HFFc6 (cell line): ENCODE results near the gene SLC49A3. TPM values are rescaled to one million over a fixed set of nuclear protein-coding genes. Genes with fewer than 3 reads are reported as not detected.

Source experiments
- DNase-seq: peaks from one replicate; pipeline ENCODE4 v3.0.0-alpha.2; 2018
- H3K27ac Mint-ChIP-seq: 2 replicates; pipeline ENCODE4 v1.8.0; 2020; ENCODE audit warnings: mild to moderate bottlenecking, mixed read lengths
- H3K27me3 Mint-ChIP-seq: 2 replicates; pipeline ENCODE4 v1.8.0; 2021; ENCODE audit warnings: mild to moderate bottlenecking, moderate library complexity, mixed read lengths; ENCODE audit not compliant: insufficient read depth
- H3K36me3 Mint-ChIP-seq: 2 replicates; pipeline ENCODE4 v1.8.0; 2021; ENCODE audit warnings: low read depth, mixed read lengths
- H3K4me1 Mint-ChIP-seq: 2 replicates; pipeline ENCODE4 v1.8.0; 2020; ENCODE audit warnings: low read depth, mixed read lengths
- H3K4me3 Mint-ChIP-seq: 2 replicates; pipeline ENCODE4 v1.8.0; 2020; ENCODE audit warnings: mild to moderate bottlenecking, moderate library complexity, mixed read lengths
- H3K9me3 Mint-ChIP-seq: 2 replicates; pipeline ENCODE4 v1.8.0; 2020; ENCODE audit warnings: mild to moderate bottlenecking, mixed read lengths
- CTCF ChIP-seq: fragments of 200-600 bp; sonication (generic); IDR thresholded peaks from 2 replicates; pipeline ENCODE4 v1.5.0; 2021; ENCODE audit warnings: antibody characterized with exemption, mild to moderate bottlenecking
- total RNA-seq, 6 experiments: library from RNA; stranded (reverse); fragmentation: NEBNext Ultra II Directional; extraction: Animal tissue kit (Norgen Biotek cat#: 25700); gene quantifications; 2 replicates in 1 of 6; 3 replicates in 5 of 6; pipeline ENCODE4 v1.2.3, GENCODE V29; 2021

SLC49A3 gene
- total RNA-seq, 6 experiments from 2014 or later: 0.13 to 0.62 (median 0.21) TPM; not detected in 1

DNA sequence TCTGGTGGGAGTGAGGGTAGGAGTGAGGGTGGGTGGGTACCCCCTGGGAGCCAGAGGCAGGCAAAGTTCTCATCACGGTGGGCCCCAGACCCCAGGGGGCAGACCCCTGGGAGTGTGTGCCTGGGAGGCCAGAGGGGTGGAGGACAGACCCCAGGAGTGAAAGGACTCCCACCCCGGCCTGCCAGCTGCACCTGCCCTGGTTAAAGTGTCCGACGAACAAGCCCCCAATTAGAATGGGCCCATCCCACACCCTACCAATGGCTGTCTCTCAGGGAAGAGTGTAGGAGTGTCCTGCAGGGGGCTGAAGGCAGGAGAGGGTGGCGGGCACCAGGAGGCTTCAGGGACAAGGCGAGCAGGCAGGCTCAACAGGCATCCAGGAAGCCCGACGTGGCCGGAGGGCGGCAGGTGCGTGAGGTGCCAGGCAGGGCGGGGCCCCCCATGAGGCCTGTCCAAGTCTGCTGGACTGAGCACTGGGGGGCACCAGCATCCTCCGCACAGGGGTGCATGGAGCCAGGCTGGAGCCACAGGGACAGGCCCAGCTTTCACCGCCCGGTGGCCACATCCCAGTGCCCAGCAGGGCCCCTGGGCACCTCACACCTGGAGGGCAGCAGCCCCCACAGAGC lies 54.9 kb downstream of the SLC49A3 start:
- no peak for DNase-seq
- no peak for TF ChIP-seq CTCF
- no peaks in the 10 kb centered on the region for H3K4me1 Mint-ChIP-seq
- no peaks in the 10 kb centered on the region; the same call in none of the 2 replicates for H3K27me3 Mint-ChIP-seq
- peaks cover 21% of the 10 kb centered on the region for H3K36me3 Mint-ChIP-seq
- H3K4me3 Mint-ChIP-seq: no peak overlapping the region
- no peak overlapping the region for H3K27ac Mint-ChIP-seq
- H3K9me3 Mint-ChIP-seq: peaks cover 51% of the 10 kb centered on the region

DNA sequence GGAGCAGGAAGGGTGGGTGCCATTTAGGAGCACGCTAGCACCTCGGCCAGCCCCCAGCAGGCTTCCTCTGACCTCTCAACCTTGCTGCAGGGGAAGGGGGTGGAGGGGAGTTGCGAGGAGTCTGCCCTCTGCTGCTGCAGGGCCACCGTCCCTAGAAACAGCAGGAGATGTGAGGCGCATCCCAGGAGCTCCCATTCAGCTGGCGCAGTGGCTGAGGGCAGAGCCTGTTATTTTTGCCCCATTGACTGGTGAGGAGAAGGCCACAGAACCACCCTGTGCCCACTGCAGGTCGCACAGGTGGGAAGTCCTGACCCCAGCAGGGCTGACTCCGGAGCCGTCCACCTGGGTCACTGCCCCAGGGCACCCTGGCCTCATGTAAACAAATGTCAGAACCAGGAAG lies 55.5 kb downstream of the SLC49A3 start:
- Mint-ChIP-seq H3K27ac (no peak overlapping the region), H3K4me3 (no peak overlapping the region), H3K27me3 (no peaks in the 10 kb centered on the region; the same call in none of the 2 replicates), H3K36me3 (peaks cover 21% of the 10 kb centered on the region), H3K9me3 (peaks cover 51% of the 10 kb centered on the region), H3K4me1 (no peaks in the 10 kb centered on the region)
- TF ChIP-seq CTCF: no peak
- no peak for DNase-seq

GRCh38 chr4:632926-633325 lies 56.0 kb downstream of the SLC49A3 start:
- H3K27ac Mint-ChIP-seq: no peak overlapping the region
- H3K4me1 Mint-ChIP-seq: no peaks in the 10 kb centered on the region
- peaks cover 49% of the 10 kb centered on the region for H3K9me3 Mint-ChIP-seq
- H3K27me3 Mint-ChIP-seq: no peaks in the 10 kb centered on the region; the same call in none of the 2 replicates
- TF ChIP-seq CTCF: no peak
- peaks cover 21% of the 10 kb centered on the region for H3K36me3 Mint-ChIP-seq
- DNase-seq: no peak
- no peak overlapping the region for H3K4me3 Mint-ChIP-seq

DNA sequence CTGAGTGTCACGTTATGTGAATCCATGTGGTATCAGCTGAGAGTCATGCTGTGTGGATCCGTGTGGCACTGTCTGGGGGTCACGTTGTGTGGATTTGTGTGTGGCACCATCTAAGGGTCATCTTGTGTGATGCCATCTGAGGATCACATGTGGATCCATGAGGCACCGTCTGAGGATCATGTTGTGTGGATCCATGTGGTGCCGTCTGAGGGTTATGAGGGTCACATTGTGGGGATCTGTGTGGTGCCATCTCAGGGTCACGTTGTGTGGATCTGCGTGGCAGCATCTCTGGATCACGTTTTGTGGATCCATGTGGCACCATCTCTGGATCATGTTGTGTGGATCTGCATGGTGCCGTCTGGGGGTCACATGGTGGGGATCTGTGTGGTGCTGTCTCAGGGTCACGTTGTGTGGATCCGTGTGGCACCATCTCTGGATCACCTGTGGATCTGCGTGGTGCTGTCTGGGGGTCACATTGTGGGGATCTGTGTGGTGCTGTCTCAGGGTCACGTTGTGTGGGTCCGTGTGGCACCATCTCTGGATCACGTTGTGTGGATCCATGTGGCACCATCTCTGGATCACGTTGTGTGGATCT lies 56.7 kb downstream of the SLC49A3 start:
- Mint-ChIP-seq H3K4me1 (no peaks in the 10 kb centered on the region), H3K27me3 (peaks cover under 1% of the 10 kb centered on the region), H3K27ac (no peak overlapping the region), H3K36me3 (peaks cover 21% of the 10 kb centered on the region), H3K4me3 (no peak overlapping the region), H3K9me3 (peaks cover 44% of the 10 kb centered on the region)
- no peak for DNase-seq
- TF ChIP-seq CTCF: no peak

Other genes with a start within 250 kb of the SLC49A3 start
- gene ZNF721, start 190.0 kb downstream of the SLC49A3 start, total RNA-seq: 10 to 100 TPM; 15.2 to 18.5 (median 16.5) TPM
- gene PIGG, start 189.9 kb downstream of the SLC49A3 start, total RNA-seq: 10 to 100 TPM; 46.3 to 56.0 (median 52.0) TPM
- gene TMEM271, start 112.9 kb downstream of the SLC49A3 start, total RNA-seq: not detected
- not detected for gene PDE6B, start 63.6 kb downstream of the SLC49A3 start, total RNA-seq
- 100 to 1,000 TPM; 181 to 374 (median 290) TPM for gene ATP5ME, start 14.9 kb downstream of the SLC49A3 start, total RNA-seq
- gene MYL5, start 14.6 kb downstream of the SLC49A3 start, total RNA-seq: 10 to 100 TPM; 14.2 to 23.0 (median 18.8) TPM
- 10 to 100 TPM; 28.5 to 34.5 (median 30.2) TPM for gene PCGF3, start 16.7 kb upstream of the SLC49A3 start, total RNA-seq
- gene CPLX1, start 137.0 kb upstream of the SLC49A3 start, total RNA-seq: under 1 TPM in 5 of 6 experiments, not detected in 1; 0.12 to 0.32 (median 0.20) TPM
- 10 to 100 TPM; 65.8 to 72.9 (median 69.1) TPM for gene GAK, start 243.2 kb upstream of the SLC49A3 start, total RNA-seq
- gene TMEM175, start 243.3 kb upstream of the SLC49A3 start, total RNA-seq: 10 to 100 TPM; 27.8 to 41.8 (median 34.1) TPM